ENCODE measurements around the gene PLA2G6. TPM values are rescaled to one million over a fixed set of nuclear protein-coding genes. Genes with fewer than 3 reads are reported as not detected.

Gene PLA2G6
- total and polyA plus RNA-seq, 3 donors from 2014 or later: 89.4 to 135 (median 122) TPM

DNA sequence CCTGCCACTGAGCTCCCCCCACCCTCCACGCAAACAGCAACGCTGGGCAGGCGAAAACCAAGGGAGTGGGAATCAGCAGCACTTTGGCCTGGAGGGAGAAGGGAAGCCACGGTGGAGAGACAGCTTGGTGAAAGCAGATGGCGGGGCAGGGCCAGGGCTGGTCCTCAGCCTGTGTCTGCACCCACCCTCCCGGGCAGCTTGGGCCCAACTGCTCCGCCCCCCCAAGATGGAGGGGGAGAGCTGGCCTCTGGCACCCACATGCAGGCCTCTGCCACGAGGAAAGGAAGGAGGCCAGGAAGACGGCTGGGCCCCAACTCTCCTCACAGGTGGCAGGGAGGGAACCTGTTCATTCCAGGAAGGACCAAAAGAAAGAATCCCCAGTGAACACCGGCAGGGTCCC is 38.0 kb upstream of the PLA2G6 start:
- no peak for DNase-seq
- peaks cover 19% of the 10 kb centered on the region for H3K4me1 ChIP-seq
- H3K9me3 ChIP-seq: no peaks in the 10 kb centered on the region
- intact Hi-C loops (cut with DNase I; ENCODE audit: low total_unique reads): no loop called here
- no peak overlapping the region for H3K4me3 ChIP-seq
- H3K27me3 ChIP-seq: no peaks in the 10 kb centered on the region
- 79% methylated on average over 8 to 10 of the region's 10 CpGs for WGBS, 2 donors
- H3K36me3 ChIP-seq (ENCODE audit: low read depth, missing control alignments): no peaks in the 10 kb centered on the region
- no peak for TF ChIP-seq POLR2A (IDR thresholded peaks at IDR 0.05)
- TF ChIP-seq, protein P1, sequence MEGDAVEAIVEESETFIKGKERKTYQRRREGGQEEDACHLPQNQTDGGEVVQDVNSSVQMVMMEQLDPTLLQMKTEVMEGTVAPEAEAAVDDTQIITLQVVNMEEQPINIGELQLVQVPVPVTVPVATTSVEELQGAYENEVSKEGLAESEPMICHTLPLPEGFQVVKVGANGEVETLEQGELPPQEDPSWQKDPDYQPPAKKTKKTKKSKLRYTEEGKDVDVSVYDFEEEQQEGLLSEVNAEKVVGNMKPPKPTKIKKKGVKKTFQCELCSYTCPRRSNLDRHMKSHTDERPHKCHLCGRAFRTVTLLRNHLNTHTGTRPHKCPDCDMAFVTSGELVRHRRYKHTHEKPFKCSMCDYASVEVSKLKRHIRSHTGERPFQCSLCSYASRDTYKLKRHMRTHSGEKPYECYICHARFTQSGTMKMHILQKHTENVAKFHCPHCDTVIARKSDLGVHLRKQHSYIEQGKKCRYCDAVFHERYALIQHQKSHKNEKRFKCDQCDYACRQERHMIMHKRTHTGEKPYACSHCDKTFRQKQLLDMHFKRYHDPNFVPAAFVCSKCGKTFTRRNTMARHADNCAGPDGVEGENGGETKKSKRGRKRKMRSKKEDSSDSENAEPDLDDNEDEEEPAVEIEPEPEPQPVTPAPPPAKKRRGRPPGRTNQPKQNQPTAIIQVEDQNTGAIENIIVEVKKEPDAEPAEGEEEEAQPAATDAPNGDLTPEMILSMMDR (IDR thresholded peaks at IDR 0.05): no peak
- H3K27ac ChIP-seq: peak overlapping the region; percentile 39 to 84

DNA sequence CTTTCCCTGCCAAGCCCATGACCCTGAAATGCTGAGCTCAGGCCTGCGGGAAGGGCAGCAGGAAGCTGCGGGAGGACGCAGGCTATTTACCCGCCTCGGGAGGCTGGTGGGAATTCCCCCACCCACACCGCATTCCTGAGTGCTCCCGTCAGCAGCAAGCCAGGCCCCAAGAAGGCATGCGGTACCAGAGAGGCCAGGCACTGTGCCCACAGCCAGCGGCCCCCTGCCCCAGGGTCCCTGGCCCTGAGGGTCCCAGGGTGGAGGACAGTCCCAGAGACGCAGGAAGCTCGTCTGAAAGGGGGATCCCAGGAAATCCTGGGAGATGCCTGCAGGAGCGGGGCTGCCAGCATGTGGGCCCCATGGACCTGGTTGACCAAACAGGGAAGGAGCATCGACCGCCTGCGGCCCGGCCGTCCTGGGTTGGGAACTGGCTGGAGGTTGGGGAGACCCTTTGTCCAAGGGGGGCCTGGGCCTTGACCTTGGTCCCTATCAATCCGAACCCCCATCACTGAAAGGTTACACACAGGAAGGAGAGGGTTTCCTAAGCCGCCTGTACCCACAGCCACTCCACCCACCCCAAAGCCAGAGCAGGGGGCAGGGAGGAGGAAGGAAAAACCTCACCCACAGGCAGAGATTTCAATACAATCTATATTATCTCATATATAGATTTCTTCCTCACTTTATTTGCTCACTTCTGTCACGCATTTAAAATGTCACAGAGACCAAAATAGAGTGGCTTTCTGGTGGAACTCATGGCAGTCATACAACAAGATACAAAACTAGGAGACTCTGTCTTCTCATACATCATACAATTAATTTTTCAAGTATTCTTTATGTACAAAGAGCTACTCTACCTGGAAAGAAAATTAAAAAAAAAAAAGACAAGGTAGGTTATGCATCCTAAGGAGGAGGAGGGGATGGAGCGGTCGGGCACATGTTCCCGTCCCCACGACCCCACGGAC is 37.3 kb upstream of the PLA2G6 start:
- Histone ChIP-seq H3K9me3 (no peaks in the 10 kb centered on the region), H3K4me3 (no peak overlapping the region), H3K36me3 (ENCODE audit: low read depth, missing control alignments) (no peaks in the 10 kb centered on the region), H3K27ac (peak overlapping the region; percentile 67 to 84), H3K27me3 (no peaks in the 10 kb centered on the region), H3K4me1 (peaks cover 24% of the 10 kb centered on the region)
- DNase-seq: peak; percentile 82
- TF ChIP-seq, protein P1 (IDR thresholded peaks at IDR 0.05): no peak
- TF ChIP-seq POLR2A (IDR thresholded peaks at IDR 0.05): no peak
- intact Hi-C loops (cut with DNase I; ENCODE audit: low total_unique reads): no loop called here
- WGBS, 2 donors: 51 to 87% methylated on average over 8 to 25 of the region's 25 CpGs

DNA sequence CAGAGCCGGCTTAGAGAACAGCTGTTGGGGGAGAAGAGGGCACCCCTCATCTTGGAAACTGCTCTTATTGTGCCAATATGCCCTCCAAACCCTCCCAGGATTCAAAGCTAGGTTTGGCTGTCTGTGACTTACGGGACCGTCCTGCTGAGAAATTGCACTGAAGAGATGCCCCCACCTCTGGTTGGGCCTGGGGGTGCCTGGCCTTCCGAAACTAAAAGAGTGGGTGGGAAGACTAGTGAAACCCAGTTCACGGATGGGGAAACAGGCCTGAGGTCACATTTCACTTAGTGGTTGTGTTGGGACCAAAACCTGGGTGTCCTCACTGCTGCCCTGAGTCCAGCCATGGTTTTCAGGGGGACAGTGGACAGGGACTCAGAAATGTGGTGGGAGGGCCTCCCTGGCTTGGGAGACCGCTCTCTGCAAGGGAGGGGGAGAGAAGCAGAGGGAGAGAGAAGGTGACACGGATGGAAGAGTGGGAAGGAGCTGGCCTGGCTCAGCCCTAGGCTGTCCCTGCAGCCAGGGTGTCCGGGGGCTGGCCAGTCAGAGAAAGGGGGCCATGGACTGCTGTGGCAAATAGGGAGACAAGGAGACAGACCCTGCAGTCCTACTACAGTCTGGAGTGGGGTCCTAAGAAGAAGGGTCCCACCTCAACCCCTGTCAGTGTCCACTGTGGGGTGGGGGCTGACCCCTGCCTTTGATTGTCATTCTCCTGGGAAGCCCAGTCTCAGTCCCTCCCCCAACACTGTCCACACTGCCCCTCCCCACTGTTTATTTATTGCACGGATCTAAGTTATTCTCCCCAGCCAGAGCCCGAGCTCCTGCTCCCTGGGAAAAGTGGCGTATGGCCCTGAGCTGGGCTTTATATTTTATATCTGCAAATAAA is 33.8 kb upstream of the PLA2G6 start:
- 85 to 87% methylated on average over 11 of the region's 11 CpGs for WGBS, 2 donors
- Histone ChIP-seq H3K4me1 (peaks cover 27% of the 10 kb centered on the region), H3K36me3 (ENCODE audit: low read depth, missing control alignments) (no peaks in the 10 kb centered on the region), H3K27me3 (no peaks in the 10 kb centered on the region), H3K9me3 (no peaks in the 10 kb centered on the region), H3K27ac (no peak overlapping the region), H3K4me3 (no peak overlapping the region)
- TF ChIP-seq POLR2A (IDR thresholded peaks at IDR 0.05): no peak
- TF ChIP-seq, protein P1 (IDR thresholded peaks at IDR 0.05): no peak
- DNase-seq: no peak
- intact Hi-C loops (cut with DNase I; ENCODE audit: low total_unique reads): no loop called here

DNA sequence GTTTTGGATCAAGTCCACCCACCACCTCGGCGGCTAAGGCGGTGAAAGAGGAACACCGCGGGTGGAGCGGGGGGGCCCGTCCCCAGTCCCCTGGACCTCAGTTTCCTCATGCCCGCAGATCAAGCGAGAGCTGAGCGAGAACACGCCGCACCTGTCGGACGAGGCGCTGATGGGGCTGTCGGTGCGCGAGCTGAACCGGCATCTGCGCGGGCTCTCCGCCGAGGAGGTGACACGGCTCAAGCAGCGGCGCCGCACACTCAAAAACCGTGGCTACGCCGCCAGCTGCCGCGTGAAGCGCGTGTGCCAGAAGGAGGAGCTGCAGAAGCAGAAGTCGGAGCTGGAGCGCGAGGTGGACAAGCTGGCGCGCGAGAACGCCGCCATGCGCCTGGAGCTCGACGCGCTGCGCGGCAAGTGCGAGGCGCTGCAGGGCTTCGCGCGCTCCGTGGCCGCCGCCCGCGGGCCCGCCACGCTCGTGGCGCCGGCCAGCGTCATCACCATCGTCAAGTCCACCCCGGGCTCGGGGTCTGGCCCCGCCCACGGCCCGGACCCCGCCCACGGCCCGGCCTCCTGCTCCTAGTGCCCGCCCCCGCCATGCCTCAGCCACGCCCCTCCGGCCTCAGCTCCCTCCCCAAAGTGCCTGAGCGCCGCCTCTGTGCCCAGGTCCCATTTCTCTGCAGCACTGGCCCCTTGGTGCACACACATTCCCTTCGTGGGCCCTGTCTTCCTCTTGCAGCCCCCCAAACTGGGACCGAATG is 32.8 kb upstream of the PLA2G6 start:
- DNase-seq: peak; percentile 74
- no peak for TF ChIP-seq POLR2A (IDR thresholded peaks at IDR 0.05)
- TF ChIP-seq, protein P1 (IDR thresholded peaks at IDR 0.05): no peak
- H3K4me1 ChIP-seq: peaks cover 23% of the 10 kb centered on the region
- intact Hi-C loops (cut with DNase I; ENCODE audit: low total_unique reads): no loop called here
- no peak overlapping the region for H3K27ac ChIP-seq
- H3K27me3 ChIP-seq: no peaks in the 10 kb centered on the region
- H3K4me3 ChIP-seq: peak overlapping the region in 1 of 2 donors; percentile 34
- H3K9me3 ChIP-seq: no peaks in the 10 kb centered on the region
- H3K36me3 ChIP-seq (ENCODE audit: low read depth, missing control alignments): no peaks in the 10 kb centered on the region
- WGBS, 2 donors: 34 to 36% methylated on average over 57 to 73 of the region's 81 CpGs
